Raji (cell line): Measurements from ENCODE around the gene UTS2.

Source experiments
- POLR2A ChIP-seq: IDR thresholded peaks from 2 replicates; pipeline ENCODE4 v1.6.1; 2011; ENCODE audit warnings: low read depth, low read length, control low read depth; ENCODE audit not compliant: insufficient read depth

Gene UTS2

DNA sequence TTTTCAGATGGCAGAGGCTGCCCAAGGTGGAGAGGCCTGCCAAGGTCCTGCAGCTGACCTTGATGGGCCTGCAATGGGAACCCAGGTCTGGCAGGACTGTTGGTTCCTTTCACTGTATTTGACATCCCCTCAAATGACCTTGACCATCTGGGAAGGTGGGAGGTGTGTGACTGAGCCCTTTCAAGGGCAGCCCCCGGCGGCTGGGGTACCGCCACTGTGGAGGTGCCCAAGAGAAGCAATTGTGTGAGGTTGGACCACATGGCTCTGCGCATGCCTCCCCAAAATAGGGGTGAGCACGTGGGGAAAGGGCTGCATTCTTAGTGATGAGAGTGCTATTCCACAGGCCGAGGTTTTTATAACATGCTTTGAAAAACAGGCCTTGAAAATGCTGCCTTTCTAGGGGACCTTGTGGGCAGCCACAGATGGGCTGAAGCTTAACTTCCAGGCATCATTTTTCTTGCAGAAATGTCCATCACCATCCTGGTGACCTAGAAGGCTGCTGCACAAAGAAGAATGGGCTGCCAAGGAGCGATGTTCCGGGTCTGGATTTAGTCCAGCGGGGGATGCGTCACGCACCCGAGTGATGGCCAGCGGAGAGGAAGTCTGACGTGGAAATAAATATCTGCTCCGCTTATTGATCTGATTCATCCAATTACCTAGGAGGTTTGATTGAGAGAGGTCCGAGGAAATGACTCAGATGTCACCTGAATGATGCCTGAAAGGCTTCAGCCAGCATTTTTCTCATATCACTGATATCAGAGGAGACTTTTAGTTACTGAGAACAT lies 16.5 kb upstream of the UTS2 start:
- no peak for TF ChIP-seq POLR2A

DNA sequence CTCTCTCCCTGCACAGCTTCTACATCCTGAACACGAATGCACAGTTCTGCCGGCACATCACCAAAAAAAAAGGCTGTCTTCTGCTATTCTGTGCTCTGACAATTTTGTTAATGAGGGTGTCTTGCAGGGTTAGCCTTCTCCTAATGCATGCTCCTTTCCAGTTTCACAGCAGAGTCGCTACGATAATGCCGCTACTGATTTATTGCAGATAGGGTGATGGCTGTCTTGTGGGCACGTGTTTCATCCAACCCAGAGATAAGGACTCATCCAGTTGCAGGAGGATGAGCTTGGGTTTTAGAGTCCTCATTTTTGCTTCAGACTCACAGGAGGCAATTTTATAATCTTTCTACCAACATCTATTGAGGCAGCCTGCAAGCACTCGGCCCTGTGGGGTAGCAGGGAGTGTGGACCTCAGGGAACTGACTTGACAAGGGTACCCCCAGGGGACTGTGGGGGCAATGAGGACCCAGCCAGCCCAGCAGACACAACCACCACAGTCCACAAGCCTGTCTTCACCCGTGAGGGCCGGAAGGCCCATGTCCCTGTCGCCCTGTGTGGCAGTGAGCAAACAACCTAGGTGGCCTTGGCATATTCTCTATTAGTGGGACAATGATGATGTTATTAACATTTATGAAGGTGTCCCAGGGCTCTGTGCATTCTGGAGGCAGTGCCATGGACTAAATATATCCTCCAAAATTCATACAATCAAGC lies 15.4 kb upstream of the UTS2 start:
- no peak for TF ChIP-seq POLR2A

DNA sequence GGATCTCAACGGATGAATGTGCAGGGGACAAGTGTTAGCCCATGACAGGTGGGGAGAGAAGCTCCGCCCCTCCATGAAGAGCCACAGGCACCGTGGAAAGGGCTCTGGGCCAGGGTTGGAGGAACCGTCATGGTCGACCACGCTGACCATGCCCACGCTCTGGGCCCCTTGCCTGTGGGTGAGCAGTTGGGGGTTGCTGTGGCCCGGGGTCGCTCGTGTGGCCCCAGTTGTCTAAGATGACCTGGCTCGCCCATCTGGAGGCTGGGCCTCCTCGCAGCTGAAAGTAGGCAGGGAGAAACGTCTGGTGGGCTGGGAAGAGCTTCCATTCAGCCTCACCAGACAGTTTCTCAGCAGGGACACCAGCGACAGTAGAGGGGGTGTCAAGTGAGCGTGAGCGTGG lies 13.1 kb upstream of the UTS2 start:
- TF ChIP-seq POLR2A = no peak

GRCh38 chr1:7863756-7864328 lies 11.0 kb upstream of the UTS2 start:
- no peak for TF ChIP-seq POLR2A

GRCh38 chr1:7862211-7863060 lies 9.6 kb upstream of the UTS2 start:
- TF ChIP-seq POLR2A = no peak

DNA sequence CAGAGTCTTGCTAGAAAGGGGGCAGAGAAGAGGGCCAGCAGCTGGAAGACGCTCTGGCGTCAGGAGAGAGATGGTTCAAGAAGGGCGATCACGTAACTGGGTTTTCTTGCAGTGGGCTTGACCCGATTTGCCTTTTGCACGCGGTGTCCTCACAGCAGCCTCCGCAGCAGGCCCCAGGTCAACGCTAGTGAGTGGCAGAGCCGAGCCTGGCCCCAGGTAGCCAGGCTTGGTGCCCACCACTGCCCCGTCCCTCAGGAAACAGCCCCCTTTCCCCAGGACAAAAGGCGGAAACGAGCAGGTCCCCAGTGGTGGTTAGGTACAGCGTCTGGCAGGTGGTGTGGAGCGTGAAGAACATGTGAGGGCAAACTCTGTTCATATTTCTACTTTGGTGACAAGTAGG lies 8.6 kb upstream of the UTS2 start:
- TF ChIP-seq POLR2A = no peak

GRCh38 chr1:7860130-7860529 lies 7.3 kb upstream of the UTS2 start:
- TF ChIP-seq POLR2A = no peak

GRCh38 chr1:7859406-7859805 lies 6.5 kb upstream of the UTS2 start:
- no peak for TF ChIP-seq POLR2A

DNA sequence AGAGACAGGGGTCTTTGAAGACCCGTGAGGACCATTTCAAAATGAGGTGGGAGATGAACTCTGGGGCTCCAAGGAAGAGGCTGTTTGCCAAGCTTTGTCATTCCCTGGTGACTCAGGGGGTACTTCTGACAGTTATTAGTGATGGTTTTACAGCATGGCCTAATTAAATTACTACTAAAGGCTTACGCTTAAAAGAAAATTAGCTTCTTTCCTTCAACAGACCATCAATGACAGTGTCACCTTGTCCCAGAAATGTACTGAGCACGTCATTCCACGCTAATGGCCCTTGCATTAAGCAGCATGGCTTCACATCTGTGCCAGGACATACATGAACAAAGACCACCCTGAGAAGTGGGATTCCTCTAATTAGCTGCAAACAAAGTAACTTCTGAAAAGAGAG lies 5.1 kb upstream of the UTS2 start:
- no peak for TF ChIP-seq POLR2A

GRCh38 chr1:7857000-7857399 lies 4.1 kb upstream of the UTS2 start:
- no peak for TF ChIP-seq POLR2A

- TF ChIP-seq POLR2A = no peak
Observed at GRCh38 chr1:7856345-7856744, 3.5 kb upstream of the UTS2 start.

- TF ChIP-seq POLR2A = no peak
Observed at GRCh38 chr1:7853684-7854026, 790 bp upstream of the UTS2 start.

- no peak for TF ChIP-seq POLR2A
Observed at GRCh38 chr1:7850786-7851185, 2.1 kb downstream of the UTS2 start.

DNA sequence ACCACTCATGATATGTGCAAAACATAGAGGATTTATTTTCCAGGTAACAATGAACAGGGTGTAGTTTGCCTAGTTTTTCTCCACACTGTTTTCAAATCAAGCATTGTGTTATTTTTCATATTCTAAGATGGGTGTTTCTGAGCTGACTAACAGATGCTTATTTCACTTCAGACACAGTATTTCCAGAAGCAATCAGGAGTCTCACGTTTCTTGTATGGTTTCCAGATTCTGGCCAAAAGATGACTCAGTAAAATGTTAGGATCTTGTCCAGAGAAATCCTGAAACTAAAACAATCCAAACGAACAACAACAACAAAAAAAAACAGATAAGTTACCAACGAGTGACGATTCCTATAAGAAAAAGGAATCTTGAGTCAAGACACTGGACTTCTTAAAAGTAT lies 5.3 kb downstream of the UTS2 start:
- no peak for TF ChIP-seq POLR2A

- no peak for TF ChIP-seq POLR2A
Observed at GRCh38 chr1:7846656-7847055, 6.2 kb downstream of the UTS2 start.

DNA sequence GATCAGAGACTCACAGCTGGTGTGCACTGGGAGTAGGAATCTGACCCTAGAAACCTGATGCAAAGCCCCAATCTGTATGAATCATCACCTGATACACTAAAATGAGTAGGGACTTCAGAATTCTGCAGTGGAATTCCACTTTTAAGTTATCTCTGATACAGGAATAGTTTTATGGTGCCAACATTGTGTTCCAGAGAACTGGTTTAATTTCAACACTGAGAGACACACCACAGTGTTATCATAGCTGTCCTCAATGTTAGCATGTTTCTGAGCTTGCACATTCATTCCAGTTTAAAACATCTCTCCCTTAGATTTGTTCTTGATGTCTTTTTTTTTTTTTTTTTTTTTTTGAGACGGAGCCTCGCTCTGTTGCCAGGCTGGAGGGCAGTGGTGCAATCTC lies 7.1 kb downstream of the UTS2 start:
- TF ChIP-seq POLR2A = no peak

GRCh38 chr1:7842517-7842916 lies 10.3 kb downstream of the UTS2 start:
- no peak for TF ChIP-seq POLR2A
